T-cell (primary cell): ENCODE measurements around the gene KLHL30. TPM values are rescaled to one million over a fixed set of nuclear protein-coding genes. Genes with fewer than 3 reads are reported as not detected.

Experiments
- ATAC-seq, 4 experiments: fragments of 200-7000 bp in 3 of 4; fragments of 150-1000 bp in 1 of 4; cut with Tn5 transposase; replicated peaks in 1 of 4; 1 replicate in 3 of 4; 2 replicates in 1 of 4; pipeline ENCODE4 v1.10.0; 2021; ENCODE audit warnings: moderate library complexity in 3 of 4, mild to moderate bottlenecking in 2 of 4, moderate number of reproducible peaks in 1 of 4
- CTCF ChIA-PET, 2 donors: fragments of 300-600 bp; sonication (Branson Sonifier 250); formaldehyde crosslinking; loops; one replicate each; lab custom pipeline; 2022; ENCODE audit warnings: antibody characterized with exemption in 2 of 2; lab: Charles Lee
- POLR2A ChIA-PET, 2 donors: fragments of 300-600 bp; sonication (Branson Sonifier 250); formaldehyde crosslinking; loops; one replicate each; lab custom pipeline; 2022; ENCODE audit warnings: antibody characterized with exemption in 2 of 2; lab: Charles Lee
- DNase-seq, 35 experiments: peaks; one replicate each; pipeline versions ENCODE4 v3.0.0 to v3.0.0-alpha.2; 2013 to 2023
- H3K27ac ChIP-seq: one replicate; pipeline ENCODE4 v1.5.1; 2013; ENCODE audit warnings: low read length
- H3K27me3 ChIP-seq, 2 experiments: replicated peaks in 1 of 2; 1 replicate in 1 of 2; 2 replicates in 1 of 2; pipeline versions ENCODE4 v1.6.1 to v1.7.0; 2013; ENCODE audit warnings: low read length in 1 of 2, mixed read lengths in 1 of 2; ENCODE audit not compliant: control insufficient read depth in 2 of 2, insufficient read depth in 2 of 2; ENCODE audit errors: extremely low read depth in 1 of 2
- H3K36me3 ChIP-seq, 2 donors: 1 replicate in 1 of 2; 2 replicates in 1 of 2; pipeline versions ENCODE4 v1.6.1 to v1.7.0; 2013; ENCODE audit warnings: low read length in 1 of 2; ENCODE audit not compliant: control insufficient read depth in 2 of 2, insufficient read depth in 1 of 2; ENCODE audit errors: extremely low read depth in 1 of 2
- H3K4me1 ChIP-seq, 2 experiments: 1 replicate in 1 of 2; 2 replicates in 1 of 2; pipeline versions ENCODE4 v1.6.1 to v1.7.0; 2013; ENCODE audit warnings: low read length in 2 of 2, mixed read lengths in 1 of 2; ENCODE audit not compliant: insufficient read depth in 2 of 2, control insufficient read depth in 1 of 2; ENCODE audit errors: extremely low read depth in 1 of 2
- H3K4me3 ChIP-seq, 2 donors: 1 replicate in 1 of 2; 2 replicates in 1 of 2; pipeline versions ENCODE4 v1.5.1 to v1.7.0; 2013; ENCODE audit warnings: mild to moderate bottlenecking in 2 of 2, low read length in 1 of 2, moderate library complexity in 1 of 2; ENCODE audit not compliant: control insufficient read depth in 1 of 2; ENCODE audit errors: extremely low read depth in 1 of 2
- H3K9me3 ChIP-seq: 2 replicates; pipeline ENCODE4 v1.7.0; 2013
- H3K27ac Mint-ChIP-seq, 2 donors: one replicate each; pipeline ENCODE4 v1.8.0; 2020 to 2021; ENCODE audit warnings: mild to moderate bottlenecking in 2 of 2, mixed read lengths in 2 of 2
- H3K27me3 Mint-ChIP-seq, 2 donors: one replicate each; pipeline ENCODE4 v1.8.0; 2021 to 2022; ENCODE audit warnings: mixed read lengths in 2 of 2
- H3K36me3 Mint-ChIP-seq: one replicate; pipeline ENCODE4 v1.8.0; 2021; ENCODE audit warnings: mixed read lengths
- H3K4me1 Mint-ChIP-seq, 3 donors: one replicate each; pipeline ENCODE4 v1.8.0; 2020 to 2022; ENCODE audit warnings: mixed read lengths in 3 of 3, mild to moderate bottlenecking in 1 of 3
- H3K4me3 Mint-ChIP-seq, 3 donors: one replicate each; pipeline ENCODE4 v1.8.0; 2020 to 2022; ENCODE audit warnings: mild to moderate bottlenecking in 3 of 3, mixed read lengths in 3 of 3, moderate library complexity in 3 of 3
- H3K9me3 Mint-ChIP-seq, 3 donors: one replicate each; pipeline ENCODE4 v1.8.0; 2020 to 2022; ENCODE audit warnings: mixed read lengths in 3 of 3
- WGBS: methylation state at CpG from one replicate; pipeline ENCODE4 v1.1.5; 2013; ENCODE audit warnings: missing lambda C conversion rate; ENCODE audit not compliant: insufficient coverage; 5-methylcytosine and 5-hydroxymethylcytosine counted together
- total RNA-seq, 35 experiments: library from RNA in 6 of 35; stranded (reverse) in 6 of 35; fragments of 120-200 nt in 1 of 35; gene quantifications; one replicate each; pipeline versions ENCODE4 v1.2.1 to v1.2.4 and lab custom pipeline; 2013 to 2026

KLHL30 gene
- total RNA-seq, 5 donors from 2014 or later (not counting 1 experiment from before 2014, with no cell fraction given): not detected

DNA sequence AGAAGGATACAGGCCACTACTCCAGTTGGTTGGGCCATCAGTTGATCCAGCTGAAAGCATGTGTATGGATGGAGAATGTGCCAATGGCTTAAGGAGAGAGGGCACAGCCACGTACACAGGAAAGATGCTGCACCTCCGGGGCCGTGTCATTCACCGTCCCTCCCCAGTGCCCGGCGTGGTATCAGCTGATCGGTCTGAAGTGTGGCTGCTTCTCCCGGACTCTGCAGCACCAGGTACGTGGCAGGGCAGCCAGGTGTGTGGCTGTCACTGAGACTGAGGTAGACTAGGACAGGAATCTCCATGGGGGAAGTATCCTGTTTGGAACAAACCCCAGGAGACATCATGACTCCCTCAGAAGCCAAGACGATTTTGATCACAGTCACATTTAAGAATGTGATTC, 16.1 kb downstream of the KLHL30 start:
- Histone ChIP-seq H3K27me3 (peaks cover 0 to 24% of the 10 kb centered on the region in 2 experiments), H3K4me3 (no peak overlapping the region), H3K9me3 (no peaks in the 10 kb centered on the region), H3K4me1 (peaks cover 0 to 8% of the 10 kb centered on the region in 2 experiments), H3K36me3 (no peaks in the 10 kb centered on the region), H3K27ac (no peak overlapping the region)
- no peak overlapping the region for H3K27ac Mint-ChIP-seq
- H3K9me3 Mint-ChIP-seq: no peaks in the 10 kb centered on the region
- WGBS: 93% methylated on average over 8 of the region's 10 CpGs
- no peak overlapping the region for H3K4me3 Mint-ChIP-seq
- ATAC-seq (no peak), DNase-seq (no peak)
- peaks cover 4 to 6% (median 4%) of the 10 kb centered on the region in 3 donors for H3K4me1 Mint-ChIP-seq
- H3K36me3 Mint-ChIP-seq: no peaks in the 10 kb centered on the region
- ChIA-PET CTCF (no interaction called here), POLR2A (no interaction called here)
- H3K27me3 Mint-ChIP-seq: peaks cover 5 to 8% of the 10 kb centered on the region in 2 donors

DNA sequence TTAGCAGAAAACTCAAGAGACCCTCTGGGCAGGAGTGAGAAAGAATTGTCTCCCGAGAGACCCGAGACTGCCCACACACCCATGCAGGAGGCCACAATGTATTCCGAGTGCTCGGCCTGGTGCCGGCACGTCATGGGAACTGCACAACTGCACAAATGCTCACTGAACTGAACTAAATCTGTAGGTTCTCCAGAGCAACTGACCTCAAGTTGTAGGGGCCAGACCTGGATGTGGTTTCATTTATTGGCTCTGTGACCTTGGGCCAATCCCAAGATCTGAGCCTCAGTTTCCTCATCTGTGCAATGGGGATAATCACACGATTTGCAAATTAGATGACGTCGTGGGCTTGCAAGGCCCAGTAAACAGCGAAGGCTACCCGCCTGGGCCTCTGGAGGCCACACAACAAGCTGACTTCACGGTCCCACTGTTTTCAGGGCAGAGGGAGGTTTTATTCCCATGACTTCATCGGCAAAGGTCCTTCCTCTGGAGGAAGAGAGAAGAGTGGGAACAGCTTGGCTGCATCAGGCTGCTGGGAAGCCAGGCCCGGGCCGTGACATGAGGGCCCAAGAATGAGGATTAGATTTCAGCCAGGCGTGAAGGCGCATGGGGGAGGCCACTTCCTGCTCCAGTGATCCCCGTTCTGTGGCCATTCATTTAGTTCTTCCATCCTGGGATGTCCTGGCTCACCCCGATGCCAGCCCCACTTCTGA, 16.7 kb downstream of the KLHL30 start:
- CTCF ChIA-PET: no interaction called here
- POLR2A ChIA-PET: no interaction called here
- peaks cover 0 to 30% of the 10 kb centered on the region in 2 experiments for H3K27me3 ChIP-seq
- no peak overlapping the region for H3K27ac ChIP-seq
- DNase-seq: no peak
- no peaks in the 10 kb centered on the region for H3K36me3 Mint-ChIP-seq
- no peaks in the 10 kb centered on the region for H3K9me3 ChIP-seq
- peaks cover 7 to 9% (median 8%) of the 10 kb centered on the region in 3 donors for H3K4me1 Mint-ChIP-seq
- no peaks in the 10 kb centered on the region for H3K36me3 ChIP-seq
- H3K27me3 Mint-ChIP-seq: peaks cover 7 to 15% of the 10 kb centered on the region in 2 donors
- H3K4me1 ChIP-seq: peaks cover 0 to 15% of the 10 kb centered on the region in 2 experiments
- ATAC-seq: no peak
- no peak overlapping the region for H3K4me3 Mint-ChIP-seq
- no peak overlapping the region for H3K27ac Mint-ChIP-seq
- no peak overlapping the region for H3K4me3 ChIP-seq
- 85% methylated on average over 17 of the region's 19 CpGs for WGBS
- H3K9me3 Mint-ChIP-seq: no peaks in the 10 kb centered on the region

DNA sequence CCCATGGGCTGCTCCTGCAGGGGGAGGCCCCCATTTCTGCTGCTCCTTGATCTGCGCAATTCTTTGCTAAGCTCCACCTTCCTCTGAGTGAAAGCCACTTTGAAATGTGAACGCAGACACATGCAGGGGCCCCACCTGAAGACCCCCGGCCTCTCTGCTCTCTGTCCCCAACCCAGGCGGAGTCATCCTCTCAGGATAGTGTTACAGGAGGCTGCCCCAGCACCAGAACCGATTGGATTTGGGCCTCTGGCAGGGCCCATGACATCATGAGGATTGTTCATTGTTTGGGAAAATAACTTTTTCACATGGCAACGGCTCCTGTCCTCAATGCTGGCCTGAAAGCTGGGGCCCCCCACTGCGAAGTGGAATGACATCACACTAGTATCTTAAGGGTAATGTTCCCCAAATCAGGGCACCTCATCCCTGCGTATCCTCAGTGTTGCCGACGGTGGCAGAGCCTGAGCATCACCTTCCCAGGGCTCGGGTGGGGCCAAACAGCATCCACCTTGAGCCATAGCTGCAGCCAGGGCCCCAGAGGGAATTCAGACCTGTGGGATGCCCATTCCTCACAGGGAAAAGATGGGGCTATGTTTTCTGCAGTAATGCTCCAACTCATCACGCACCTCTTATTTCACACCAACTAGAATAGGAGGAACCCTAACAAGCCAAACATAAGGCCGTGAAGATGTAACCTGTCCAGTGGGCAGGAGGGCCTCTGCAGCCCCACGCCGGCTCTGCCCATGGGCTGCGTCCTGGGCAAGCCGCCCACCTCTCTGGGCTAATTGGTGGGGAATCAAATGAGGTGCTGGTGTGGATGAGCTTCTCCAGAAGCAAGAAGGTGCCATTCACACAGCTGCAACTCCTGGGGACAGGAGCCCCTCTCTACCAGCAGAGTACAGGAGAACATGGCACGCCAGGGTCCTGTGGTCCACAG, 17.6 kb downstream of the KLHL30 start:
- no peak overlapping the region for H3K27ac Mint-ChIP-seq
- CTCF ChIA-PET: no interaction called here
- Histone ChIP-seq H3K9me3 (no peaks in the 10 kb centered on the region), H3K27ac (no peak overlapping the region), H3K27me3 (peaks cover 0 to 38% of the 10 kb centered on the region in 2 experiments), H3K4me3 (no peak overlapping the region), H3K4me1 (peaks cover 0 to 17% of the 10 kb centered on the region in 2 experiments), H3K36me3 (no peaks in the 10 kb centered on the region)
- peaks cover 7 to 9% (median 8%) of the 10 kb centered on the region in 3 donors for H3K4me1 Mint-ChIP-seq
- no peaks in the 10 kb centered on the region for H3K36me3 Mint-ChIP-seq
- H3K27me3 Mint-ChIP-seq: peaks cover 7 to 22% of the 10 kb centered on the region in 2 donors
- WGBS: 92% methylated on average over 16 of the region's 18 CpGs
- ATAC-seq (no peak), DNase-seq (no peak)
- POLR2A ChIA-PET: no interaction called here
- no peak overlapping the region for H3K4me3 Mint-ChIP-seq
- no peaks in the 10 kb centered on the region for H3K9me3 Mint-ChIP-seq

DNA sequence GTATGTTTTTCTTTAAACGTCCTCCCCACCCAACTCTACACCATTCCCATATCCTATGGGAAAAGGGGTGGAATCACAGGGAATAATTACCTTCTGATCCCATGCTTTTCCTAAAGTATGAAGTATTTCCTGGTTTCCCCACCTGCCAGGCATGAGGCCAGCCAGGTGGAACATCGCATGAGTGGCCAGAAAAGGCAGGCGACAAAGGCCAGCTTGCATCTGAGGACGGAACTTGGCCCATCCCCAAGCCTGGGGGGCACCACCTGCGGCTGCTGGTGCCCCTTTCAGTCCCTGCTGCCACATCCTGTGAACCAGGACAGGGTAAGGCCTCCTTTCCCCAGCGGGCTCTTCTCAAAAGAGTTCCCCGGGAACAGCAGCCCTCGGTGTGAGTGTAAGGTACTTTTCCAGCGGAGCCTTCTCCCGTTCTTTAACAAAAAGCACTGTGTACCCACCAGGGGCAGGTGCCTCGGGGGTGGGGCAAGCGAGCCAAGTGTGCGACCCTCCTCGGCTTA, 19.1 kb downstream of the KLHL30 start:
- Mint-ChIP-seq H3K27ac (no peak overlapping the region), H3K4me1 (peaks cover 7 to 9% (median 8%) of the 10 kb centered on the region in 3 donors), H3K27me3 (peaks cover 7 to 29% of the 10 kb centered on the region in 2 donors), H3K4me3 (peak overlapping the region in 1 of 3 donors; percentile 46), H3K36me3 (no peaks in the 10 kb centered on the region), H3K9me3 (no peaks in the 10 kb centered on the region)
- ATAC-seq: no peak
- Histone ChIP-seq H3K36me3 (no peaks in the 10 kb centered on the region), H3K27me3 (peaks cover 0 to 53% of the 10 kb centered on the region in 2 experiments), H3K4me3 (no peak overlapping the region), H3K9me3 (no peaks in the 10 kb centered on the region), H3K27ac (no peak overlapping the region), H3K4me1 (peaks cover 0 to 17% of the 10 kb centered on the region in 2 experiments)
- DNase-seq: no peak
- ChIA-PET CTCF (no interaction called here), POLR2A (no interaction called here)
- 88% methylated on average over 12 of the region's 14 CpGs for WGBS

DNA sequence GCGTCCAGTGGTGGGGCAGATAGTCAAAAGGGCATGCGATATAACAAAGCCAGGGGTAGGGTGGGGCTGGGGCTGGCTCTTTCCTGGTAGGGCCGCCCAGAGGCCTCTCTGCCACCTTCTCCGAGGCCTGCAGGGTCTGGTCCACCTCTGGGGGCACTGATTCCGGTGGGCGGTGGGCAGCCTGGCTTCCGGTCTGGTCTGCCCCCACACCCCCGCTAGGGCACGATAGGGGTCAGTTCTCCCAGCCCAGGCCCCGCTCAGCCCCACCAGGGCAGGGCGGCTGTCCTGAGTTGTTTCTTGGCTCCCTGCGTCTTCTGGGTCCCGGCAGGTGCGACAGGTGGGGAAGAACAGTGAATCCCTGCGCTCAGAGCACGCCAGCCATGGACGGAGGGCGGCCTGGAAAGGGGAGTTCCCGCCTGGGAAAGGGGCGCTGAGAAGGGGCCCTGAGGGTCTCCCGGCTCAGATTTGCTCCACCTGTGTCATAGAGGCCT, 19.6 kb downstream of the KLHL30 start:
- CTCF ChIA-PET: no interaction called here
- Histone ChIP-seq H3K4me3 (no peak overlapping the region), H3K4me1 (peaks cover 0 to 17% of the 10 kb centered on the region in 2 experiments), H3K27me3 (peaks cover 0 to 58% of the 10 kb centered on the region in 2 experiments), H3K9me3 (no peaks in the 10 kb centered on the region), H3K36me3 (no peaks in the 10 kb centered on the region), H3K27ac (no peak overlapping the region)
- peak overlapping the region in 2 of 3 donors; percentile 39 to 46 for H3K4me3 Mint-ChIP-seq
- POLR2A ChIA-PET: no interaction called here
- no peak overlapping the region for H3K27ac Mint-ChIP-seq
- peaks cover 7 to 29% of the 10 kb centered on the region in 2 donors for H3K27me3 Mint-ChIP-seq
- 81% methylated on average over 21 of the region's 21 CpGs for WGBS
- DNase-seq: no peak
- H3K9me3 Mint-ChIP-seq: no peaks in the 10 kb centered on the region
- peaks cover 7 to 9% (median 8%) of the 10 kb centered on the region in 3 donors for H3K4me1 Mint-ChIP-seq
- no peak for ATAC-seq
- no peaks in the 10 kb centered on the region for H3K36me3 Mint-ChIP-seq

DNA sequence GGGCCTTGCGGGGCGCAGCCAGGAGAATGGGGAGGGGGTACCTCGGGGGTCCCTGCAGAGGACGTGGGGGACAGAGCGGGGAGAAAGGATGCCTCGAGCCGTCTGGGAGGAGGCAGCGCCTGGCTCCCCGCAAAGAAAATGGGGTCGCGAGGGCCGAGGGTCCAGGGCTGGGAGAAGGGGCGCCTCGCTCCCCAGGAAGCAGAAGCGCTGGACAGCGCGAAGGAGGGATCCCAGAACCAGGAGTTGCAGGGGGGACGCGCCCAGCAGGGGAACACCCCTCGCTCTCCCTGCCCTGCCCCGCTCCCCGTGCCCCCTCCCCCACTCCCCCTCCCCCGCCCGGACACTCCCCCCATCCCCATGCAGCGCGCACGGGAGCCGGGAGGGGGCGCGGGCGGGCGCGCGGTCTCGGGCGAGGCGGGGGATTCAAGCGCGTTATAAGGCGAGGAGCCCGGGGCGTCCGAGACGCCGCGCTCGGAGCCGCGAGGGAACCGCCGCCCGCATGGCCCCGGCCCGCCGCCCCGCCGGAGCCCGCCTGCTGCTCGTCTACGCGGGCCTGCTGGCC, 20.1 kb downstream of the KLHL30 start, which contains the start of gene ERFE:
Gene ERFE (plus strand): TSS at position 462 of the 562 bp plus-strand sequence. CDS start 38 bp downstream, at position 500.
- H3K27me3 ChIP-seq: peaks cover 0 to 61% of the 10 kb centered on the region in 2 experiments
- H3K4me1 Mint-ChIP-seq: peaks cover 7 to 9% (median 8%) of the 10 kb centered on the region in 3 donors
- CTCF ChIA-PET: no interaction called here
- no peaks in the 10 kb centered on the region for H3K9me3 Mint-ChIP-seq
- H3K36me3 ChIP-seq: no peaks in the 10 kb centered on the region
- H3K27me3 Mint-ChIP-seq: peaks cover 7 to 29% of the 10 kb centered on the region in 2 donors
- POLR2A ChIA-PET: no interaction called here
- peaks cover 0 to 17% of the 10 kb centered on the region in 2 experiments for H3K4me1 ChIP-seq
- H3K27ac ChIP-seq: no peak within 1 kb of the TSS
- peak within 1 kb of the TSS; percentile 62 to 72 (median 67) for H3K4me3 Mint-ChIP-seq
- H3K27ac Mint-ChIP-seq: no peak within 1 kb of the TSS
- 6% methylated on average over 42 of the region's 61 CpGs for WGBS
- ATAC-seq: peak; percentile 68 to 77 (median 72)
- peak within 1 kb of the TSS in 1 of 2 donors; percentile 51 for H3K4me3 ChIP-seq
- no peaks in the 10 kb centered on the region for H3K36me3 Mint-ChIP-seq
- peak in 22 of 35 experiments; percentile 12 to 63 (median 30) for DNase-seq
- H3K9me3 ChIP-seq: no peaks in the 10 kb centered on the region
